Measurements from ENCODE around the gene SPATA7.

Gene SPATA7

DNA sequence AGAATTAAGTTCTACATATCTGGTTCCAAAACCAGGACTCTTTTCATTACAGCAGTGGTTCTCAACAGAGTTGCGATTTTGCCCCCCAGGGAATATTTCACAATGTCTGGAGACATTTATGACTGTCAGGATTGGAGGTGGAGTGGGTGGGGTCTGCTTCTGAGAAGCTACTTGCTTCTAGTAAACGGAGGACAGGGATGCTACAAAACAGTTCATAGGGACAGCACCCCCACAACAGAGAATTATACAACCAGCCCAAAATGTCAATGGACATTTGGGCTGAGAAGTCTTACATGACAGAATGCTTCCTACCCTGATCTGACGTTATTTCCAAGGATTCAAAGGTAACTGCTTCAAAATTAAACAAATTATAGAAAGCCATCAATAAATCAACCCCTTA lies 739 bp upstream of the SPATA7 start:
- DNase-seq (ENCODE audit: low spot score), result no peak

DNA sequence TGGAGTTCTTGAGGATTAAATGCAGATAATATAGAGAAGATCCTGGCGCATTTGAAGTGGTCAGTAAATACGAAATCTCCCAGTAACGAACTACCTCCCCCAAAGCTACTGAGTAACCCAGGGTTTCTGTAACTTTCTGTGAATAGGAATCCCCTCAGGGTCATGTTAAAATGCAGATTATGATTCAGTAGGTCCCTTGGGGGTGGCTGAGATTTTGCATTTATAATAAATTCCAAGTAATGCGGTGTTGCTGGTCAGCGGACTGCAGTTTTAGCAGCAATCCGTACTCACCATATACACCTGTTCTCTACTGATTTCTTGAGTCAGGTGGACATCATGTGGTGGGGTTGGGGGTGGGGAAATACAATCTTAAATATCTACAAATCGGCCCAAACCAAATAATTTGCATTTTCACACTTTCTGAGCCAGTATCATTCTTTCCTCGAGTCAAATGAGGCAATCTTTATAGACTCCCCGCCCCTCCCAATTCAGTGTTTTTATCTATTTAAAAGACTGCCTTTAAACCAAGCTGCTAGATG lies 868 bp downstream of the SPATA7 start:
- Histone ChIP-seq H3K36me3 (ENCODE audit: low read depth) (peaks cover 2% of the 10 kb centered on the region), H3K4me3 (ENCODE audit: severe bottlenecking) (peak overlapping the region; percentile 69), H3K27ac (ENCODE audit: poor library complexity, severe bottlenecking) (no peak overlapping the region), H3K4me1 (ENCODE audit: insufficient read depth, poor library complexity, severe bottlenecking) (peaks cover 4% of the 10 kb centered on the region), H3K9me3 (ENCODE audit: severe bottlenecking) (no peaks in the 10 kb centered on the region), H3K27me3 (ENCODE audit: insufficient read depth, poor library complexity, severe bottlenecking) (no peaks in the 10 kb centered on the region)
- TF ChIP-seq, protein P1, sequence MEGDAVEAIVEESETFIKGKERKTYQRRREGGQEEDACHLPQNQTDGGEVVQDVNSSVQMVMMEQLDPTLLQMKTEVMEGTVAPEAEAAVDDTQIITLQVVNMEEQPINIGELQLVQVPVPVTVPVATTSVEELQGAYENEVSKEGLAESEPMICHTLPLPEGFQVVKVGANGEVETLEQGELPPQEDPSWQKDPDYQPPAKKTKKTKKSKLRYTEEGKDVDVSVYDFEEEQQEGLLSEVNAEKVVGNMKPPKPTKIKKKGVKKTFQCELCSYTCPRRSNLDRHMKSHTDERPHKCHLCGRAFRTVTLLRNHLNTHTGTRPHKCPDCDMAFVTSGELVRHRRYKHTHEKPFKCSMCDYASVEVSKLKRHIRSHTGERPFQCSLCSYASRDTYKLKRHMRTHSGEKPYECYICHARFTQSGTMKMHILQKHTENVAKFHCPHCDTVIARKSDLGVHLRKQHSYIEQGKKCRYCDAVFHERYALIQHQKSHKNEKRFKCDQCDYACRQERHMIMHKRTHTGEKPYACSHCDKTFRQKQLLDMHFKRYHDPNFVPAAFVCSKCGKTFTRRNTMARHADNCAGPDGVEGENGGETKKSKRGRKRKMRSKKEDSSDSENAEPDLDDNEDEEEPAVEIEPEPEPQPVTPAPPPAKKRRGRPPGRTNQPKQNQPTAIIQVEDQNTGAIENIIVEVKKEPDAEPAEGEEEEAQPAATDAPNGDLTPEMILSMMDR (IDR thresholded peaks at IDR 0.05; ENCODE audit: poor library complexity, severe bottlenecking), result no peak
- ATAC-seq (ENCODE audit: low read depth), result no peak
- no peak for DNase-seq (ENCODE audit: low spot score)

More for the DNA sequence above, 739 bp upstream of the SPATA7 start:
- Histone ChIP-seq H3K4me1 (ENCODE audit: insufficient read depth, poor library complexity, severe bottlenecking) (peaks cover 4% of the 10 kb centered on the region), H3K27ac (ENCODE audit: poor library complexity, severe bottlenecking) (no peak overlapping the region), H3K27me3 (ENCODE audit: insufficient read depth, poor library complexity, severe bottlenecking) (no peaks in the 10 kb centered on the region), H3K9me3 (ENCODE audit: severe bottlenecking) (no peaks in the 10 kb centered on the region), H3K4me3 (ENCODE audit: severe bottlenecking) (peak overlapping the region; percentile 69), H3K36me3 (ENCODE audit: low read depth) (no peaks in the 10 kb centered on the region)
- no peak for ATAC-seq (ENCODE audit: low read depth)
- TF ChIP-seq, protein P1 (IDR thresholded peaks at IDR 0.05; ENCODE audit: poor library complexity, severe bottlenecking), result no peak

DNA sequence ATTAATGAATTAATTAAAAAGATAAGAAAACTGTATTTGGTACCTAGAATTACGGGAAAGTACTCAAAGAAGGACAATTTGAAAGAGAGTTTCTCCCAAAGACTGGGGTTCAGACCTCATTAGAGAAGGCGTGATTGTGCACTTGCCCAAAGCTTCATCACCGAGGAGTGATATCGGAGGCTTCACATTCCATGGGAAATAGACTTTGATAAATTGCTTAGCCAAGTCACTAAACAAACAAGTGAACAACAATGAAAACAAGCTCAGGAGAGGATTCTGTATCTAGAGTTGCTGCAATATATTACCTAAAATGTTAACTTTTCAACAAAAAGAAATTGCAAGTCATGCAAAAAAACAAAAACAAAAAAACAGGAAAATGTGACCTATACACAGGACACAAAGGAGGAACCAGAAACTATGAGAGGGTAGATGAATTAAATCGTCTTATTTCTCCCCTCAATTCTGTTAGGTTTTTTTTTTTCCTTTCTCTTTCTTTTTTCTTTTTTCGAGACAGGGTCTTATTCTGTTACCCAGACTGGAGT lies 3.4 kb downstream of the SPATA7 start:
- no peak for DNase-seq (ENCODE audit: low spot score)
- H3K9me3 ChIP-seq (ENCODE audit: severe bottlenecking), result no peaks in the 10 kb centered on the region
- H3K27ac ChIP-seq (ENCODE audit: poor library complexity, severe bottlenecking), result no peak overlapping the region
- no peak for ATAC-seq (ENCODE audit: low read depth)
- TF ChIP-seq, protein P1 (IDR thresholded peaks at IDR 0.05; ENCODE audit: poor library complexity, severe bottlenecking), result no peak
- peaks cover 4% of the 10 kb centered on the region for H3K4me1 ChIP-seq (ENCODE audit: insufficient read depth, poor library complexity, severe bottlenecking)
- no peaks in the 10 kb centered on the region for H3K27me3 ChIP-seq (ENCODE audit: insufficient read depth, poor library complexity, severe bottlenecking)
- H3K36me3 ChIP-seq (ENCODE audit: low read depth), result peaks cover 22% of the 10 kb centered on the region
- no peak overlapping the region for H3K4me3 ChIP-seq (ENCODE audit: severe bottlenecking)

DNA sequence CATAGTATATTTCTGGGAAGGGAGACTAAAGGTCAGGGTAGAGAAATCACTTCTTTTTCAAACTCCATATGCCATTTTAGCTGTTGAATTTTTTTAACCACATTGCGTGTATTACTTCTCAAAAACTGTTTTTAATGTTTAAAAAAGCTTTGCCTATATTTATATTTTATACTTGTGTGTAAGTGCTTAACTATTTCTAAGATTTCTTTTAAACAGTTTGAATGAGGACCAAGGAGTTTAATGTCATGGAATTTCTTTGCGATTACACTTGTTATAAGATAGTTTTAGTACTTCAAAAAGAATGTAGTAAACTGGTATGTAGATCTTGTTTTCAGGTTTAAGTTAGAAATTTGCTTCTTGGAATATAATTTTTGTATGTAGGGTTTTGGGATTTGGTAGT lies 7.2 kb downstream of the SPATA7 start:
- no peak for DNase-seq (ENCODE audit: low spot score)
- no peaks in the 10 kb centered on the region for H3K9me3 ChIP-seq (ENCODE audit: severe bottlenecking)
- no peaks in the 10 kb centered on the region for H3K4me1 ChIP-seq (ENCODE audit: insufficient read depth, poor library complexity, severe bottlenecking)
- H3K27ac ChIP-seq (ENCODE audit: poor library complexity, severe bottlenecking), result no peak overlapping the region
- no peak overlapping the region for H3K4me3 ChIP-seq (ENCODE audit: severe bottlenecking)
- TF ChIP-seq, protein P1 (IDR thresholded peaks at IDR 0.05; ENCODE audit: poor library complexity, severe bottlenecking), result no peak
- H3K27me3 ChIP-seq (ENCODE audit: insufficient read depth, poor library complexity, severe bottlenecking), result no peaks in the 10 kb centered on the region
- ATAC-seq (ENCODE audit: low read depth), result no peak
- H3K36me3 ChIP-seq (ENCODE audit: low read depth), result peaks cover 47% of the 10 kb centered on the region

DNA sequence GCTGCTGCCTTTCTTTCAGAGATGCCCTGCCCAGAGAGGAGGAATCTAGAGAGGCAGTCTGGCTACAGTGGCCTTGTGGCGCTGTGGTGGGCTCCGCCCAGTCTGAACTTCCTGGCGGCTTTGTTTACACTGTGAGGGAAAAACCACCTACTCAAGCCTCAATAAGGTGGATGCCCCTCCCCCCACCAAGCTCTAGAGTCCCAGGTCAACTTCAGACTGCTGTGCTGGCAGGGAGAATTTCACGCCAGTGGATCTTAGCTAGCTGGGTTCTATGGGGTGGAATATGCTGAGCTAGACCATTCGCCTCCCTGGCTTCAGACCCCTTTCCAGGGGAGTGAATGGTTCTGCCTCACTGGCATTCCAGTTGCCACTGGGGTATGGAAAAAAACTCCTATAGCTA lies 25.6 kb downstream of the SPATA7 start:
- TF ChIP-seq, protein P1 (IDR thresholded peaks at IDR 0.05; ENCODE audit: poor library complexity, severe bottlenecking), result no peak
- no peak for ATAC-seq (ENCODE audit: low read depth)
- no peaks in the 10 kb centered on the region for H3K4me1 ChIP-seq (ENCODE audit: insufficient read depth, poor library complexity, severe bottlenecking)
- H3K9me3 ChIP-seq (ENCODE audit: severe bottlenecking), result peaks cover 5% of the 10 kb centered on the region
- H3K36me3 ChIP-seq (ENCODE audit: low read depth), result no peaks in the 10 kb centered on the region
- H3K27me3 ChIP-seq (ENCODE audit: insufficient read depth, poor library complexity, severe bottlenecking), result no peaks in the 10 kb centered on the region
- no peak overlapping the region for H3K27ac ChIP-seq (ENCODE audit: poor library complexity, severe bottlenecking)
- H3K4me3 ChIP-seq (ENCODE audit: severe bottlenecking), result no peak overlapping the region
- DNase-seq (ENCODE audit: low spot score), result no peak

All from RWPE2 (cell line).